Fibroblast of mammary gland (primary cell): Measurements from ENCODE around the gene MACROH2A2.

Experiments used
- DNase-seq: peaks from one replicate; pipeline ENCODE4 v3.0.0-alpha.2; 2010; ENCODE audit warnings: low read depth
- H3K4me3 ChIP-seq: 2 replicates; pipeline ENCODE4 v1.5.1; 2011; ENCODE audit warnings: low read depth, mild to moderate bottlenecking, low read length, moderate library complexity; ENCODE audit not compliant: control insufficient read depth
- TF ChIP-seq, protein P1 (sequence below): conservative IDR thresholded peaks from 2 replicates; pipeline ENCODE4 v1.5.1; 2011; ENCODE audit warnings: low read depth, low read length, inconsistent platforms; ENCODE audit not compliant: control insufficient read depth, insufficient read depth

The MACROH2A2 gene

DNA sequence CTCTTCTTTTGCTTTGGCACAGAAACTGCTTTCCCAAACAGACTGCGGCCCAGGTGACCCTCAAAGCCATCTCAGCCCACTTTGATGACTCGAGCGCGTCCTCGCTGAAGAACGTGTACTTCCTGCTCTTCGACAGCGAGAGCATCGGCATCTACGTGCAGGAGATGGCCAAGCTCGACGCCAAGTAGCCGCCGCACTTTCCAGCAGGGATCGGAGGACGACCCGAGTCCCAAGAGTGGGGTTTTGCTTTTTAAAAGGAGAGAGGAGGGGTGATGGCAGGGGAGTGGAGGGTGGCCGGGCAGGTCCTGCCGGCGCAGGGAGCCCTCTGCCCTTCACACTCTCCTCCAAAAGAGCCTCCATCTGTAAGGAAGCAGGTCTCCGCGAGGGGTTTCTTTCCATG is 58.9 kb downstream of the MACROH2A2 start:
- DNase-seq: no peak
- TF ChIP-seq, protein P1, sequence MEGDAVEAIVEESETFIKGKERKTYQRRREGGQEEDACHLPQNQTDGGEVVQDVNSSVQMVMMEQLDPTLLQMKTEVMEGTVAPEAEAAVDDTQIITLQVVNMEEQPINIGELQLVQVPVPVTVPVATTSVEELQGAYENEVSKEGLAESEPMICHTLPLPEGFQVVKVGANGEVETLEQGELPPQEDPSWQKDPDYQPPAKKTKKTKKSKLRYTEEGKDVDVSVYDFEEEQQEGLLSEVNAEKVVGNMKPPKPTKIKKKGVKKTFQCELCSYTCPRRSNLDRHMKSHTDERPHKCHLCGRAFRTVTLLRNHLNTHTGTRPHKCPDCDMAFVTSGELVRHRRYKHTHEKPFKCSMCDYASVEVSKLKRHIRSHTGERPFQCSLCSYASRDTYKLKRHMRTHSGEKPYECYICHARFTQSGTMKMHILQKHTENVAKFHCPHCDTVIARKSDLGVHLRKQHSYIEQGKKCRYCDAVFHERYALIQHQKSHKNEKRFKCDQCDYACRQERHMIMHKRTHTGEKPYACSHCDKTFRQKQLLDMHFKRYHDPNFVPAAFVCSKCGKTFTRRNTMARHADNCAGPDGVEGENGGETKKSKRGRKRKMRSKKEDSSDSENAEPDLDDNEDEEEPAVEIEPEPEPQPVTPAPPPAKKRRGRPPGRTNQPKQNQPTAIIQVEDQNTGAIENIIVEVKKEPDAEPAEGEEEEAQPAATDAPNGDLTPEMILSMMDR: no peak
- no peak overlapping the region for H3K4me3 ChIP-seq

- TF ChIP-seq, protein P1: no peak
- no peak for DNase-seq
- H3K4me3 ChIP-seq: no peak overlapping the region
These were observed 59.4 kb downstream of the MACROH2A2 start for GRCh38 chr10:70112071-70112470.

- no peak for DNase-seq
These were observed 62.3 kb downstream of the MACROH2A2 start for GRCh38 chr10:70114902-70115301.

DNA sequence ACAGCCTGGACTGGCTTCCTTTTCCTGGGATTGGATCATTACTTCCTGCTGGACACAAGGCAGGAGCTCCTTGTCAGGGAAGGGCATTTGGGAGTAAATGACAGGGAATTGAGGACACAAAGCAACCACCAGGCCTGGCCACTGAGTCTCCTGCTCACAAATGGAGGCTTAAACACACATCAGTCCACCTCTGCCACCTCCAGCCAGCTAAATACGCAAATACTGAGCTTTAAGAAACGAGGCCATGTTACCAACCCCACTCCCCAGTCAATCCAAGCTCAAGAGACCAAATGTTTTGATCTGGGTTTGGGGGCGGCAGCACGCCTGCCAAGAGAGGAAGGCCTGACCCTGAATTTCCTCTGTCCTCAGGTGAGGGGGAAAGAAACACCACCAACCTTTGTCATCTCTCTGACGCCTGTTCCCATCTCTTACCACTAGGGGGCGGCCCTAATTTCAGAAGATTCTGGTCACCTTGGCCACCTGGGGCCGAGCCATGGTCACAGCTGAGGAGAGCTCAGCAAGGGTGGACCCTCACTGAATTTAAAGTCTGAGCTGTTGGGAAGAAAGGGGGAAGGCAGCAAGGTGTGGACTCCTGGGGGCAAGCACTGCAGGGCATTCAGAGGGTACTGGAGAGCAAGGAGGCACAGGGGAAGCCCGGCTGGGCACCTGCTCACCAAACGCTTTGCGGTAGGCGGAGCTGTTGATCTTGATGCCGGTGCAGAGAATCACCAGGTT is 63.5 kb downstream of the MACROH2A2 start:
- DNase-seq: peak; percentile 19
- no peak overlapping the region for H3K4me3 ChIP-seq
- TF ChIP-seq, protein P1: peak; percentile 80

More at GRCh38 chr10:70114902-70115301, 62.3 kb downstream of the MACROH2A2 start:
- no peak overlapping the region for H3K4me3 ChIP-seq
- TF ChIP-seq, protein P1: no peak

- no peak for DNase-seq
- TF ChIP-seq, protein P1: no peak
- H3K4me3 ChIP-seq: no peak overlapping the region
These were observed 65.0 kb downstream of the MACROH2A2 start for GRCh38 chr10:70117646-70118045.

DNA sequence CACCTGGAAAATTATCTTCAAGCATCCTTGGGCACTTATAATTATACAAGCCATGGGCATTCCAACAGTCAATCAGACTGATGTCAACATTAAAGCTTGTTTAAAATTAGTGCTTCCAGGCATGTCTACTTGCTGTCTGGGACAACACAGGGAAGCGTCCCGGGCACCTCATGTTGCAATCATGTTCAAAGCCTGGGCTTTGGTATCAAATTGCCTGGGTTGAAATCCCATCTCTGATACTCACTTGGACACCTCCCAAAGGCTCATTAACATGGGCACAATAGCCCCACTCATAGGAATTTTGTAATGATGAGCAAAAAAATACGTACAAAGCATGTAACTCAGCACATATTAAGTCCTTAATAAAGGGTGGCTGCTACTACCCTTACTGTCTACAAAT is 65.5 kb downstream of the MACROH2A2 start:
- DNase-seq: no peak
- TF ChIP-seq, protein P1: no peak
- H3K4me3 ChIP-seq: no peak overlapping the region

DNA sequence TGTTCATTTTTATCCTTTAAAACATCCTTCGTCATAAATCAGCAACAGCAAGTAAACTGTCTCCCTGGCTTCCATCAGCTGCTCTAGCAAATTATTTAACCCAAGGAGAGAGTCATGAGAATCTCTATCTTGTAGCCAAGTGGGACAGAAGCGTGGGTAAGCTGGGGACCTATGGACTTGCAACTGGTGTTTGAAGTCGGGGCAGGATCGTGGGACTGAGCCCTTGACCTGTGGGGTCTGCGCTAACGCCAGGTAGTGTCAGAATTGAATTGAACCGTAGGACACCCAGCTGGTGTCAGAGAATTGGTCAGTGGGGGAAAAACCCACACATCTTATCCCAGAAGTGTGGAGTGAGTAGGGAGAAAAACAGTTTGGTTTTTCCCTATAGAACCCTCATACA is 66.6 kb downstream of the MACROH2A2 start:
- H3K4me3 ChIP-seq: no peak overlapping the region
- TF ChIP-seq, protein P1: no peak
- DNase-seq: no peak
